ENCODE results near the gene ADAM21.

ADAM21 gene

GRCh38 chr14:70498191-70498590 is 46.2 kb downstream of the ADAM21 start:
- H3K4me3 ChIP-seq (ENCODE audit: low read length), result no peak overlapping the region
- no peak for DNase-seq (ENCODE audit: low read depth)
- TF ChIP-seq, protein P1, sequence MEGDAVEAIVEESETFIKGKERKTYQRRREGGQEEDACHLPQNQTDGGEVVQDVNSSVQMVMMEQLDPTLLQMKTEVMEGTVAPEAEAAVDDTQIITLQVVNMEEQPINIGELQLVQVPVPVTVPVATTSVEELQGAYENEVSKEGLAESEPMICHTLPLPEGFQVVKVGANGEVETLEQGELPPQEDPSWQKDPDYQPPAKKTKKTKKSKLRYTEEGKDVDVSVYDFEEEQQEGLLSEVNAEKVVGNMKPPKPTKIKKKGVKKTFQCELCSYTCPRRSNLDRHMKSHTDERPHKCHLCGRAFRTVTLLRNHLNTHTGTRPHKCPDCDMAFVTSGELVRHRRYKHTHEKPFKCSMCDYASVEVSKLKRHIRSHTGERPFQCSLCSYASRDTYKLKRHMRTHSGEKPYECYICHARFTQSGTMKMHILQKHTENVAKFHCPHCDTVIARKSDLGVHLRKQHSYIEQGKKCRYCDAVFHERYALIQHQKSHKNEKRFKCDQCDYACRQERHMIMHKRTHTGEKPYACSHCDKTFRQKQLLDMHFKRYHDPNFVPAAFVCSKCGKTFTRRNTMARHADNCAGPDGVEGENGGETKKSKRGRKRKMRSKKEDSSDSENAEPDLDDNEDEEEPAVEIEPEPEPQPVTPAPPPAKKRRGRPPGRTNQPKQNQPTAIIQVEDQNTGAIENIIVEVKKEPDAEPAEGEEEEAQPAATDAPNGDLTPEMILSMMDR (conservative IDR thresholded peaks at IDR 0.05; ENCODE audit: low read length), result no peak

Data from AG10803 (cell line).